Measurements from ENCODE around the gene ARHGEF6. TPM values are rescaled to one million over a fixed set of nuclear protein-coding genes. Genes with fewer than 3 reads are reported as not detected.

ARHGEF6 gene
- total RNA-seq, 2 experiments from 2014 or later, result 52.7 to 54.1 TPM

- H3K4me3 Mint-ChIP-seq, result peak overlapping the region; percentile 16
These were observed 160.7 kb downstream of the ARHGEF6 start for GRCh38 chrX:136619899-136620505.

GRCh38 chrX:136616987-136617685 is 163.6 kb downstream of the ARHGEF6 start:
- no peaks in the 10 kb centered on the region for H3K9me3 Mint-ChIP-seq
- peak overlapping the region; percentile 49 for H3K4me3 Mint-ChIP-seq
- ChIA-PET POLR2A (interaction anchor here (0.9 to 4.9 kb wide), 10 partner anchors 7 to 78 kb away, joined by 3 to 29 read pairs (median 4); no protein-coding TSS in a partner anchor), CTCF (interaction anchor here (0.8 to 2.5 kb wide), 7 partner anchors 9 to 92 kb away, joined by 3 to 13 read pairs (median 5); no protein-coding TSS in a partner anchor)
- intact Hi-C loops (cut with micrococcal nuclease), result loop anchor here (1.0 kb wide), 1 partner anchor 19 kb away; no protein-coding TSS in a partner anchor
- no peaks in the 10 kb centered on the region for H3K36me3 Mint-ChIP-seq
- H3K27me3 Mint-ChIP-seq, result no peaks in the 10 kb centered on the region
- H3K4me1 Mint-ChIP-seq (ENCODE audit: low read depth), result peaks cover 53% of the 10 kb centered on the region
- DNase-seq, result peak; percentile 40
- H3K27ac Mint-ChIP-seq, result peak overlapping the region; percentile 92

More at GRCh38 chrX:136619899-136620505, 160.7 kb downstream of the ARHGEF6 start:
- Mint-ChIP-seq H3K27me3 (no peaks in the 10 kb centered on the region), H3K27ac (peak overlapping the region; percentile 88), H3K36me3 (no peaks in the 10 kb centered on the region), H3K4me1 (ENCODE audit: low read depth) (peaks cover 70% of the 10 kb centered on the region), H3K9me3 (no peaks in the 10 kb centered on the region)
- POLR2A ChIA-PET, result interaction anchor here (0.6 to 4.9 kb wide), 17 partner anchors 8 to 260 kb away, joined by 3 to 29 read pairs (median 5); partner anchors contain the start of genes HTATSF1 and RBMX
- CTCF ChIA-PET, result interaction anchor here (1.4 to 1.5 kb wide), 2 partner anchors 12 to 51 kb away, joined by 3 to 4 read pairs; no protein-coding TSS in a partner anchor
- DNase-seq, result peak; percentile 77
- intact Hi-C loops (cut with micrococcal nuclease), result loop anchor here (1.0 to 2.0 kb wide), 4 partner anchors 7 to 67 kb away; no protein-coding TSS in a partner anchor

Other genes starting within 250 kb of the ARHGEF6 start
- not detected for gene VGLL1, start 248.7 kb downstream of the ARHGEF6 start, total RNA-seq
- 100 to 1,000 TPM; 153 to 155 TPM for gene CD40LG, start 132.8 kb downstream of the ARHGEF6 start, total RNA-seq
- 100 to 1,000 TPM; 269 to 271 TPM for gene RBMX, start 99.8 kb upstream of the ARHGEF6 start, total RNA-seq

Data from activated CD4-positive, alpha-beta memory T cell treated with anti-CD3 and anti-CD28 coated beads for 36 hours (primary cell).